ENCODE results near the gene HOXB9.

Gene HOXB9

DNA sequence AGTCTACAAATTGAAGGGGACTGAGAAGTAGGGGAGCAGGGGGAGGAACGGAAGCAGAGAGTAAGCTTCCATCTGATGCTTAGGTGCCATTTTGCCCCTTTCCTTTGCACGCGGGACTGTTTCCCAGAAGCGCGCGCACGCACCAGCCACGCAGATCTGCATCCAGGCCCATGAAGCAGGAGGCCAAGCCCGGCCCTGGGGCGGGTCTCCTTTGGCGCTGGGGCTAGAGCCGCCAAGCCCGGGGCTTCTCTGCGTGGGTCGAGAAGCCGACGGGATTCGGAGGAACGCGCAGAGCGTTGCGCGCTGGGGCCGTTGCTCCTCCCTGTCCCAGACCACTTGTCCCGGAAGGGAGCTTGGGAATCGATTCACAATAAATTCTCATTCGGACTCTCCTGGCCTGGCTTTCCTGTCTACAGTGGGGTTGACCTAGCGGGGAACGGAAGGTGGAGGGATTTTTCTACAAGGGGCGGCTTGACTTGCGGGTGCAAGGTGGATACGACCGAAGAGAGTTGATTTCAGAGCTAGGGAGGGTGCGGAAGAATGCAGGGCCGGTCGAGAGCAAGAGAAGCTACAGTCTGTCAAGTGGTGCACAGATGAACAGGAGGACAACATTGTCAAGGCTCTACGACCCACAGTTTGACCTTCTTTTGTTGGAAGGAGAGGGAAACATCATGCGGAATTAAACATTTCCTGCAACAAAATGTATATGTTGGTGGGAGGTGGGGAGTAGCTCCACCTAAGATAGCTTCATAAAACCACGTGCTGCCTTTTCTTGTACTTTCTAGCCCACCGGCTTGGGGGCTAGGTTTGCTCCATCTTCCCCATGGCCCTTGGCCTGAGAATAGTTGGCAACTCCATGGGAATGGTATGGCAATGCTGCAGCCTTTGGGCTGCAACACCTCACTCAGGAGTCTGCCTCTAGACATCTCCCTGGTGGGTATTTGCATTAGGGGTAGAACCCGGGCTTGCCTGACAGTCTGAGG is 4.5 kb downstream of the HOXB9 start:
- TF ChIP-seq, protein P1, sequence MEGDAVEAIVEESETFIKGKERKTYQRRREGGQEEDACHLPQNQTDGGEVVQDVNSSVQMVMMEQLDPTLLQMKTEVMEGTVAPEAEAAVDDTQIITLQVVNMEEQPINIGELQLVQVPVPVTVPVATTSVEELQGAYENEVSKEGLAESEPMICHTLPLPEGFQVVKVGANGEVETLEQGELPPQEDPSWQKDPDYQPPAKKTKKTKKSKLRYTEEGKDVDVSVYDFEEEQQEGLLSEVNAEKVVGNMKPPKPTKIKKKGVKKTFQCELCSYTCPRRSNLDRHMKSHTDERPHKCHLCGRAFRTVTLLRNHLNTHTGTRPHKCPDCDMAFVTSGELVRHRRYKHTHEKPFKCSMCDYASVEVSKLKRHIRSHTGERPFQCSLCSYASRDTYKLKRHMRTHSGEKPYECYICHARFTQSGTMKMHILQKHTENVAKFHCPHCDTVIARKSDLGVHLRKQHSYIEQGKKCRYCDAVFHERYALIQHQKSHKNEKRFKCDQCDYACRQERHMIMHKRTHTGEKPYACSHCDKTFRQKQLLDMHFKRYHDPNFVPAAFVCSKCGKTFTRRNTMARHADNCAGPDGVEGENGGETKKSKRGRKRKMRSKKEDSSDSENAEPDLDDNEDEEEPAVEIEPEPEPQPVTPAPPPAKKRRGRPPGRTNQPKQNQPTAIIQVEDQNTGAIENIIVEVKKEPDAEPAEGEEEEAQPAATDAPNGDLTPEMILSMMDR (IDR thresholded peaks at IDR 0.05; ENCODE audit: borderline replicate concordance, extremely low read depth, low read length, poor library complexity, severe bottlenecking): no peak
- TF ChIP-seq EZH2 (IDR thresholded peaks at IDR 0.05; ENCODE audit: borderline replicate concordance, low read depth, low read length, severe bottlenecking): no peak
- H3K27ac ChIP-seq (ENCODE audit: low read length): no peak overlapping the region
- H3K4me2 ChIP-seq (ENCODE audit: insufficient read depth, low read length): no peak overlapping the region
- H3K9ac ChIP-seq (ENCODE audit: low read depth, low read length): no peak overlapping the region
- no peak for ATAC-seq (ENCODE audit: insufficient read depth, low read depth)
- H3K79me2 ChIP-seq (ENCODE audit: insufficient read depth, low read length): no peaks in the 10 kb centered on the region
- no peaks in the 10 kb centered on the region for H3K4me1 ChIP-seq (ENCODE audit: insufficient read depth, low read length)
- H3K27me3 ChIP-seq (ENCODE audit: insufficient read depth, low read length, poor library complexity): peaks cover 48% of the 10 kb centered on the region
- H3K36me3 ChIP-seq (ENCODE audit: insufficient read depth, low read length): no peaks in the 10 kb centered on the region
- H3K9me3 ChIP-seq (ENCODE audit: insufficient read depth, low read length, severe bottlenecking): no peaks in the 10 kb centered on the region
- no peak overlapping the region for H3K4me3 ChIP-seq (ENCODE audit: low read depth in 1 of 2, low read length in 2 of 2)
- no peak for DNase-seq
- H4K20me1 ChIP-seq (ENCODE audit: insufficient read depth, low read length): peaks cover 4% of the 10 kb centered on the region
- H2AFZ ChIP-seq (ENCODE audit: low read depth, low read length): no peak overlapping the region

DNA sequence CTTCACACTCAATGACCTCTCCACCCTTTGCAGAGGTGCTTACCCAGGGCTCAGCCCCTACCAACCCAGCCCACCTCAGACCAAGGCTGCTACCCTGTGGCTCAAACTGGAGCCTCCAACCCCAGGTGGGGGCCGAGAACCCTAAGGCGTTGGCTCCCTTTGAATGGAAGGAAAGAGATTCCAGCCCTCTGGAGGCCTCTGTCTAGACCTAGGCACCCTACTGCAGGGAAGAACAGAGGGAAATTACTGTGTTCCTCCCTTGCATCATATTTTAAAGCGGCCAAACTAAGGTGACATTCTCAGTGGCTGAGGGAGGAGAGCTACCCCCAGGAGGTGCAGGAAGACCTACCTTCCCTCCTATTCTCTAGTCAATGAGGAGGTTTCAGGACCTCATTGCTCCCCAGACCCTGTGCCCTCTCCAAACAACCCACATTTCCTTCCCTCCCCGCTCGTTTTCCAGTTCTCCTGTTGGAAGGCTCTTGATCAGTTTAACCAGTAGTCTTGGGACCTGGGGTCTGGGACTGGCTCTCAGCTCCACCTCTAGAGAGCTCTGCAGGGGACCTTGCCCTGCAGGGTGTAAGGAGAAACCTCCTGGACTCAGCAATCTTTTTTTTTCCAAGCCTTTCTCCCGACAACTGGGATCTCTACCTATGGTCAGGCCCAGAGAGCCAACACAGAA is 5.6 kb downstream of the HOXB9 start:
- Histone ChIP-seq H4K20me1 (ENCODE audit: insufficient read depth, low read length) (peaks cover 6% of the 10 kb centered on the region), H3K9ac (ENCODE audit: low read depth, low read length) (no peak overlapping the region), H2AFZ (ENCODE audit: low read depth, low read length) (no peak overlapping the region), H3K27ac (ENCODE audit: low read length) (no peak overlapping the region), H3K9me3 (ENCODE audit: insufficient read depth, low read length, severe bottlenecking) (no peaks in the 10 kb centered on the region), H3K4me2 (ENCODE audit: insufficient read depth, low read length) (no peak overlapping the region), H3K4me3 (ENCODE audit: low read depth in 1 of 2, low read length in 2 of 2) (no peak overlapping the region), H3K36me3 (ENCODE audit: insufficient read depth, low read length) (no peaks in the 10 kb centered on the region), H3K4me1 (ENCODE audit: insufficient read depth, low read length) (no peaks in the 10 kb centered on the region), H3K79me2 (ENCODE audit: insufficient read depth, low read length) (no peaks in the 10 kb centered on the region), H3K27me3 (ENCODE audit: insufficient read depth, low read length, poor library complexity) (peaks cover 52% of the 10 kb centered on the region)
- no peak for ATAC-seq (ENCODE audit: insufficient read depth, low read depth)
- TF ChIP-seq, protein P1 (IDR thresholded peaks at IDR 0.05; ENCODE audit: borderline replicate concordance, extremely low read depth, low read length, poor library complexity, severe bottlenecking): no peak
- TF ChIP-seq EZH2 (IDR thresholded peaks at IDR 0.05; ENCODE audit: borderline replicate concordance, low read depth, low read length, severe bottlenecking): no peak
- DNase-seq: no peak

- H3K4me2 ChIP-seq (ENCODE audit: insufficient read depth, low read length): no peak overlapping the region
- no peaks in the 10 kb centered on the region for H3K79me2 ChIP-seq (ENCODE audit: insufficient read depth, low read length)
- peaks cover 52% of the 10 kb centered on the region for H3K27me3 ChIP-seq (ENCODE audit: insufficient read depth, low read length, poor library complexity)
- peaks cover 6% of the 10 kb centered on the region for H4K20me1 ChIP-seq (ENCODE audit: insufficient read depth, low read length)
- H2AFZ ChIP-seq (ENCODE audit: low read depth, low read length): no peak overlapping the region
- no peak overlapping the region for H3K9ac ChIP-seq (ENCODE audit: low read depth, low read length)
- TF ChIP-seq, protein P1 (IDR thresholded peaks at IDR 0.05; ENCODE audit: borderline replicate concordance, extremely low read depth, low read length, poor library complexity, severe bottlenecking): no peak
- TF ChIP-seq EZH2 (IDR thresholded peaks at IDR 0.05; ENCODE audit: borderline replicate concordance, low read depth, low read length, severe bottlenecking): no peak
- no peak for DNase-seq
- no peaks in the 10 kb centered on the region for H3K9me3 ChIP-seq (ENCODE audit: insufficient read depth, low read length, severe bottlenecking)
- no peaks in the 10 kb centered on the region for H3K4me1 ChIP-seq (ENCODE audit: insufficient read depth, low read length)
- H3K36me3 ChIP-seq (ENCODE audit: insufficient read depth, low read length): no peaks in the 10 kb centered on the region
- no peak overlapping the region for H3K4me3 ChIP-seq (ENCODE audit: low read depth in 1 of 2, low read length in 2 of 2)
- no peak overlapping the region for H3K27ac ChIP-seq (ENCODE audit: low read length)
- no peak for ATAC-seq (ENCODE audit: insufficient read depth, low read depth)
These were observed 6.2 kb downstream of the HOXB9 start for GRCh38 chr17:48619826-48620449.
